SK-N-SH treated with all-trans-retinoic acid at 6 μM for 48 hours (cell line): ENCODE data around the gene LRRC4C.

Source experiments
- ZFP30 ChIP-seq: fragments of 450-650 bp; formaldehyde crosslinking; IDR thresholded peaks from 2 replicates; pipeline ENCODE4 v1.5.0; 2022; ENCODE audit warnings: mild to moderate bottlenecking, moderate library complexity
- TF ChIP-seq, protein P1 (sequence below): fragments of 250-450 bp; sonication (Bioruptor Pico); IDR thresholded peaks from 2 replicates; pipeline ENCODE4 v1.8.0; 2020; ENCODE audit warnings: mild to moderate bottlenecking, moderate library complexity, borderline replicate concordance
- TF ChIP-seq, protein P2 (sequence below): fragments of 250-450 bp; sonication (Bioruptor Pico); IDR thresholded peaks from 2 replicates; pipeline ENCODE4 v1.5.1; 2020; ENCODE audit warnings: low read depth, mild to moderate bottlenecking, moderate library complexity

- TF ChIP-seq, protein P1, sequence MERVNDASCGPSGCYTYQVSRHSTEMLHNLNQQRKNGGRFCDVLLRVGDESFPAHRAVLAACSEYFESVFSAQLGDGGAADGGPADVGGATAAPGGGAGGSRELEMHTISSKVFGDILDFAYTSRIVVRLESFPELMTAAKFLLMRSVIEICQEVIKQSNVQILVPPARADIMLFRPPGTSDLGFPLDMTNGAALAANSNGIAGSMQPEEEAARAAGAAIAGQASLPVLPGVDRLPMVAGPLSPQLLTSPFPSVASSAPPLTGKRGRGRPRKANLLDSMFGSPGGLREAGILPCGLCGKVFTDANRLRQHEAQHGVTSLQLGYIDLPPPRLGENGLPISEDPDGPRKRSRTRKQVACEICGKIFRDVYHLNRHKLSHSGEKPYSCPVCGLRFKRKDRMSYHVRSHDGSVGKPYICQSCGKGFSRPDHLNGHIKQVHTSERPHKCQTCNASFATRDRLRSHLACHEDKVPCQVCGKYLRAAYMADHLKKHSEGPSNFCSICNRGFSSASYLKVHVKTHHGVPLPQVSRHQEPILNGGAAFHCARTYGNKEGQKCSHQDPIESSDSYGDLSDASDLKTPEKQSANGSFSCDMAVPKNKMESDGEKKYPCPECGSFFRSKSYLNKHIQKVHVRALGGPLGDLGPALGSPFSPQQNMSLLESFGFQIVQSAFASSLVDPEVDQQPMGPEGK (CRISPR knock-in tag), result no peak
- no peak for TF ChIP-seq ZFP30 (CRISPR knock-in tag)
- TF ChIP-seq, protein P2, sequence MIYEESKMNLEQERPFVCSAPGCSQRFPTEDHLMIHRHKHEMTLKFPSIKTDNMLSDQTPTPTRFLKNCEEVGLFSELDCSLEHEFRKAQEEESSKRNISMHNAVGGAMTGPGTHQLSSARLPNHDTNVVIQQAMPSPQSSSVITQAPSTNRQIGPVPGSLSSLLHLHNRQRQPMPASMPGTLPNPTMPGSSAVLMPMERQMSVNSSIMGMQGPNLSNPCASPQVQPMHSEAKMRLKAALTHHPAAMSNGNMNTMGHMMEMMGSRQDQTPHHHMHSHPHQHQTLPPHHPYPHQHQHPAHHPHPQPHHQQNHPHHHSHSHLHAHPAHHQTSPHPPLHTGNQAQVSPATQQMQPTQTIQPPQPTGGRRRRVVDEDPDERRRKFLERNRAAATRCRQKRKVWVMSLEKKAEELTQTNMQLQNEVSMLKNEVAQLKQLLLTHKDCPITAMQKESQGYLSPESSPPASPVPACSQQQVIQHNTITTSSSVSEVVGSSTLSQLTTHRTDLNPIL, result no peak
These were observed 1270.6 kb downstream of the LRRC4C start for GRCh38 chr11:40188848-40189247.
